Ishikawa (cell line): ENCODE data around the gene NRXN3.

ENCODE experiments used
- CEBPB ChIP-seq: IDR thresholded peaks from 2 replicates; pipeline ENCODE4 v1.6.1; 2012
- CREB1 ChIP-seq: IDR thresholded peaks from 2 replicates; pipeline ENCODE4 v1.6.1; 2012; ENCODE audit warnings: low read depth
- EGR1 ChIP-seq: IDR thresholded peaks from 2 replicates; pipeline ENCODE4 v1.6.1; 2012
- EP300 ChIP-seq: IDR thresholded peaks from 2 replicates; pipeline ENCODE4 v1.6.1; 2012; ENCODE audit warnings: borderline replicate concordance
- FOXM1 ChIP-seq: IDR thresholded peaks from 2 replicates; pipeline ENCODE4 v1.6.1; 2012; ENCODE audit warnings: low read depth, borderline replicate concordance
- MAX ChIP-seq: IDR thresholded peaks from 2 replicates; pipeline ENCODE4 v1.6.1; 2012
- NFIC ChIP-seq: IDR thresholded peaks from 2 replicates; pipeline ENCODE4 v1.6.1; 2012
- RAD21 ChIP-seq: IDR thresholded peaks from 2 replicates; pipeline ENCODE4 v1.6.1; 2012; ENCODE audit warnings: low read depth
- REST ChIP-seq: IDR thresholded peaks from 2 replicates; pipeline ENCODE4 v1.6.1; 2012; ENCODE audit warnings: low read depth, mild to moderate bottlenecking
- TAF1 ChIP-seq: IDR thresholded peaks from 2 replicates; pipeline ENCODE4 v1.6.1; 2012; ENCODE audit warnings: low read depth, mild to moderate bottlenecking
- TCF12 ChIP-seq: IDR thresholded peaks from 2 replicates; pipeline ENCODE4 v1.6.1; 2012; ENCODE audit warnings: low read depth
- TEAD4 ChIP-seq: IDR thresholded peaks from 2 replicates; pipeline ENCODE4 v1.6.1; 2012
- USF1 ChIP-seq: IDR thresholded peaks from 2 replicates; pipeline ENCODE4 v1.6.1; 2012
- YY1 ChIP-seq: IDR thresholded peaks from 2 replicates; pipeline ENCODE4 v1.6.1; 2012; ENCODE audit warnings: low read depth
- ZBTB7A ChIP-seq: IDR thresholded peaks from 2 replicates; pipeline ENCODE4 v1.6.1; 2012; ENCODE audit warnings: low read depth

The NRXN3 gene

GRCh38 chr14:78885884-78886283, 715.7 kb downstream of the NRXN3 start:
- no peak for TF ChIP-seq CEBPB
- no peak for TF ChIP-seq EGR1
- no peak for TF ChIP-seq EP300
- TF ChIP-seq USF1, result no peak
- no peak for TF ChIP-seq MAX
- TF ChIP-seq YY1, result no peak
- no peak for TF ChIP-seq RAD21
- no peak for TF ChIP-seq CREB1
- TF ChIP-seq NFIC, result no peak
- TF ChIP-seq TCF12, result no peak

GRCh38 chr14:78897443-78897842, 727.3 kb downstream of the NRXN3 start:
- no peak for TF ChIP-seq REST

- TF ChIP-seq RAD21, result peak; percentile 29; the same call in 1 of the 2 replicates
- TF ChIP-seq CEBPB, result no peak
Measured at GRCh38 chr14:78902010-78902623, 731.9 kb downstream of the NRXN3 start.

GRCh38 chr14:78904094-78904493, 733.9 kb downstream of the NRXN3 start:
- TF ChIP-seq NFIC (no peak), USF1 (no peak), TCF12 (no peak), YY1 (no peak), RAD21 (no peak), EP300 (no peak), EGR1 (no peak), FOXM1 (no peak), REST (no peak), MAX (no peak), ZBTB7A (no peak), TAF1 (no peak), CEBPB (no peak)

GRCh38 chr14:78917462-78917861, 747.3 kb downstream of the NRXN3 start:
- TF ChIP-seq RAD21 (no peak), EGR1 (no peak), MAX (no peak), USF1 (no peak), CREB1 (no peak), TCF12 (no peak), TEAD4 (no peak), CEBPB (no peak), REST (no peak), EP300 (no peak), FOXM1 (no peak), ZBTB7A (no peak)
